GM12801 (cell line): ENCODE measurements around the gene TTLL3.

ENCODE experiments used
- TF ChIP-seq, protein P1 (sequence below): IDR thresholded peaks from one replicate; pipeline ENCODE4 v1.5.1; 2011; ENCODE audit warnings: control low read depth; ENCODE audit not compliant: insufficient read length; ENCODE audit errors: extremely low read depth

Gene TTLL3

DNA sequence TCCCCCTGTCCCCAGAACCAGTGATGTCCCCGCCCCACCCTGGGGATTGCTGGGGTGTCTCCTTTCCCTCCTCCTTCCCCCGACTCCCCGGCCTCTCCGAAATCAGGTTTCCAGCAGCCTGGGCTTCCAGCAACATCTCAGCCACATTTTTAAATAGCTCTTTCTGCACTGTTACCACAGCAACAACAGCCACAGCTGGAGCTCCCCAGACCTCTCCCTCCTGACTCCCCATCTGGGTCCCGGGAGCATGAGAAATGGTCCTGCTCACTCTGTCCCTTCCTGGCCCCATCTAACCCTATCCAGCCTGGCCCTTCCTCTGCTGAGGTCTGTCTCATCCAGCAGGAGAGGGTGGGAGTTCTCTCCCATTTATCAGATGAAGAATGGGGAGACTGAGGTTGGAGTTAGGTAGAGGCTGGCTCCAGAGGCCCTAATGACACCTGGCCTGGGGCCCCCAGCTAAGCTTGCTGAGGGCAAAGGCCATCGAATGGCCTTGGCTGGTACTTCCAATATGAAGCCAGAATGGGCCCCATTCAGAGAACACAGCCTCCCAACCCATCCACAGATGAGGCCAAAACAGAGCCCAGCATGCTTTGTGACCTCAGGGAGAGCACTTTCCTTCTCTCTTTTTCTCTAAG lies 41.8 kb upstream of the TTLL3 start:
- TF ChIP-seq, protein P1, sequence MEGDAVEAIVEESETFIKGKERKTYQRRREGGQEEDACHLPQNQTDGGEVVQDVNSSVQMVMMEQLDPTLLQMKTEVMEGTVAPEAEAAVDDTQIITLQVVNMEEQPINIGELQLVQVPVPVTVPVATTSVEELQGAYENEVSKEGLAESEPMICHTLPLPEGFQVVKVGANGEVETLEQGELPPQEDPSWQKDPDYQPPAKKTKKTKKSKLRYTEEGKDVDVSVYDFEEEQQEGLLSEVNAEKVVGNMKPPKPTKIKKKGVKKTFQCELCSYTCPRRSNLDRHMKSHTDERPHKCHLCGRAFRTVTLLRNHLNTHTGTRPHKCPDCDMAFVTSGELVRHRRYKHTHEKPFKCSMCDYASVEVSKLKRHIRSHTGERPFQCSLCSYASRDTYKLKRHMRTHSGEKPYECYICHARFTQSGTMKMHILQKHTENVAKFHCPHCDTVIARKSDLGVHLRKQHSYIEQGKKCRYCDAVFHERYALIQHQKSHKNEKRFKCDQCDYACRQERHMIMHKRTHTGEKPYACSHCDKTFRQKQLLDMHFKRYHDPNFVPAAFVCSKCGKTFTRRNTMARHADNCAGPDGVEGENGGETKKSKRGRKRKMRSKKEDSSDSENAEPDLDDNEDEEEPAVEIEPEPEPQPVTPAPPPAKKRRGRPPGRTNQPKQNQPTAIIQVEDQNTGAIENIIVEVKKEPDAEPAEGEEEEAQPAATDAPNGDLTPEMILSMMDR, result no peak

DNA sequence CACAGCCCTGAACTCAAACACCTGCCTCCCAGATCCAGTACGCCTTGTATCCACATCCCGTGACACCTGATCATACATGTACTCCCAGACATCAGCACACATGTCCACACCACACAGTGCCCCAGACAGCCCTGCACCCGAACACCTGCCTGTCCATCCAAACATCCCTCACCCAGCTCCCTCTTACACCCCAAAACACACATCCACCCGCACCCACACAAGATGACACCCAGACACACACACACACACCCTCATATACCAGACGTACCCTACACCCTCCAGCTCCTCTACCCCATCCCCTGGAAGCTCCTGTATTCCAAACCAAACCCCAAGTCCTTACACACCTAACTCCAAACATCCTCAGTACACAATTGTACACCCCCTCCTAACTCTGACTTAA lies 41.0 kb upstream of the TTLL3 start:
- TF ChIP-seq, protein P1, result no peak

DNA sequence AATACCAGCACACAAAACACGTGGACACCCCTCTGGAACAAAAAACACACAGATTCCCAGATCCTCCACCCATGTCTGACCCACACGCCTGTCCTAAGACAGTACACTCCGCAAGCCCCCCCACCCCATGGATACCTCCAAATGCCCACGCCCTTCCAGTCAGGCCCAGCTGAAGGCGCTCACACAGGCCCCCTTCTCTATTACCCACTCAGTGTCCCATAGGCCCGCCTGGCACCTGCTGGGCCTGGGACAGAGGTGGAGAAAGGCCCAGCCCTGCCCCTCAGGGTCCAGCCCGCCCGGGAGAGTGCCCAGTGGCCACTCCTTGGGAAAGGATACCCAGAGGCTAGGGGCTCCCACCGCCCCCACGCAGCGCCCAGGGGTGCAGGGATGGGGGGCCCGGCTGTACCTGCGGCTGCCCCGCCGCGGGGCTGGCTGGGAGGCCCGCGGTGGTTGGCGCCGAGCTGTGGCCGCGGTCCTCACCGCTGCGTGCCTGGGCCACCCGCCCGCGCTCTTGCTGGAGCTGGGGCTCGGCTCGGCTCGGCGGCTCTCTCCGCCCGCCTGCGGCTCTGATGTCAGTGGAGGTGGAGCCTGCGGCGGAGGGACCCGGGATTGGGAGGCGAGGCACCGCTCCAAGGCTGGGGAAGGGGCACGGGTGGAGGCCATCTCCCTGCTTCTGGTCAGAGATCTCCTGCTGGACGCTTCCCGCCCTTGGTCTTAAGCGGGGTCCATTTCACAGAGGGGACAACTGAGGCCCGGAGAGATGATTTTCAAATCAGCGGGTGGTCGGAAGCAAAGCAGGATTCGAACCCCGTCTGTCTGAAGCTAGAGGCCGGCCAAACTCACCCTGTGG lies 40.4 kb upstream of the TTLL3 start, which contains the start of gene CAMK1:
Gene CAMK1, minus strand, starts transcription at position 522 of the 850 bp plus-strand sequence. CDS start 2,198 bp downstream, outside the sequence.
- TF ChIP-seq, protein P1, result no peak

DNA sequence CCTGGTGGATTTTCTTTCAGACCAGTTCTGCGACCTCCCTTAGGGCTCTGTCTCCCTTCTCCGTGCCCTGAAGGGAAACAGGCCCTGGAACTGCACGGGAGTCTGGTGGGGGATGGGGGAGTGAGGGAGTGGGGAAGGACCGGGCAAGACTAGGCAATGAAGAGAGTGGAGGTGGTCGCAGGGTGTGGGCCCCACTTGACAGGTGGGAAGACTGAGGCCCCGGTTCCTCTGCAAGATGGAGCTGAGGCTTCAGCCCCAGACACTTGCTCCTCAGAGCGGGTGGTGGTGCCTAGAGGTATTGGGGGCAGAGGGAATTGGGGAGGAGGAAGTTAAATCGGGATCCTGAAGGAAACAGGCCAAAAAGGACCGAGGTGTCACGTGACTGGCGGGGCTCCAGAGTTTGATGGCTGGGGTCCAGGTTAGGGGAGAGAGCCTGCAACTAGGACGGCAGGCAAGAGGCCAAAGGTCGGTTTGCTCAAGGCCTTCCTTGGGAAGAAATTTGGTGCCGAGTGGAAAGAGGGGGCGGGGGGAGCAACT lies 39.7 kb upstream of the TTLL3 start:
- TF ChIP-seq, protein P1, result no peak

DNA sequence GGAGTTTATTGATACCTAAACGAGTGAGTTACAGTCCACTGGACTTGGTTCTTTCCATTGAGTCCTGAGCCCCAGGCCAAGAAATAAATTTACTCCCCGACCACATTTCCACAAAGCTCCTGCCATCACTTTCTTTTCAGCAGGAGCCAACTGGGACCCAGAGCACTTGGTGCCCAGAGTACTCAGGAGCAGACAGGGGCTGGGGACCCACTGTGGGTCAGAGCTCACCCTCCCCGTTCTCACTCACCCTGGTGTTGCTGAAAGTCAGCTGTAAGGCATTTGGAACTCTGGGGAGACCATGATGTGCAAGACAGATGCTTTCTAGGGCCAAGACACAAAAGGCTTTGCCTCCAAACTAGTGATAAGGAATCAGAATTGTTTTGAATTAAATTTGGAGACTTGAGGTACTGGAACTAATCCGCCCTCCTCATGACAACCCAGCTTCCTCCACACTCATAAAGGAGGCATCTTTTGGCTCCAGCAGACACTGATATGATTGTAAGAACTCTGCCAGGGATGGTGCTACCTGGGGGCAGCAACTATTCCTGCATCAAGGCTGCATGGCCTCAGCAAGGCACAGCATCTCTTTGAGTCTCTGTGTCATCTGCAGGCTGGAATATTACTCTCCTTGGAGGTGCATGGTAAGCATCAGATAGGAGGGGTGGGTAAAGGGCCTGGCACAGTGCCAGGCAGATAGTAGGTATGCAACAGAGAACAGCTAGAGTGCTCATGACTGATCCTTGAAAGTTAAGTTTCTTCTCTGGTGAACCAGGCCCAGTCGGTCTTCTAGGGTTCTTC lies 33.0 kb upstream of the TTLL3 start:
- TF ChIP-seq, protein P1, result no peak

DNA sequence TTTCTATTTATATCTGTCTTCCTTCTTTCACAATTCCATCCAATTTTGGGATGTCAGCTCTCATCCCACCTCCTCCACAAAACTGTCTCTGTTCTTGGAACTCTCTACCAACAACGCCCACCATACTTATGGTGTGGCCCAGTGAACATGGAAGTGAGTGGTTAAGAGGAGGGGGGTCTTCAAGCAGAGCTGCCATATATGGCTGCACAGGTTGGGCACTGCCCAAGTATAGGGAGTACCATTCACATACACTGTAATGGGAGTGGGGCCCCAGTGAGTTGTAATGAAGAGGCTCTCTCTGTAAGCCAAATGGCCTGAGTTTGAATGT lies 32.4 kb upstream of the TTLL3 start:
- TF ChIP-seq, protein P1, result no peak
